A549 (cell line): ENCODE data around the gene SFRP4.

Source experiments
- CTCF ChIP-seq: fragments of >200 bp; sonication (Bioruptor Twin); formaldehyde crosslinking; IDR thresholded peaks from 3 replicates; pipeline ENCODE4 v1.5.1; 2016
- HDAC2 ChIP-seq: fragments of 200-600 bp; sonication (generic); IDR thresholded peaks from 2 replicates; pipeline ENCODE4 v1.6.1; 2016
- RAD21 ChIP-seq, 2 experiments: fragments of >200 bp in 1 of 2; sonication (Bioruptor Twin) in 1 of 2; formaldehyde crosslinking in 1 of 2; IDR thresholded peaks in 1 of 2; conservative IDR thresholded peaks in 1 of 2; 2 replicates in 1 of 2; 3 replicates in 1 of 2; pipeline ENCODE4 v1.6.1; 2012 to 2018; ENCODE audit warnings: inconsistent platforms in 1 of 2
- SREBF2 ChIP-seq: fragments of 450-650 bp; IDR thresholded peaks from 2 replicates; pipeline ENCODE4 v1.6.1; 2014; ENCODE audit warnings: mild to moderate bottlenecking, moderate library complexity

- TF ChIP-seq SREBF2 = no peak
- TF ChIP-seq RAD21 (conservative IDR thresholded peaks at IDR 0.05 in 1 of 2, IDR thresholded peaks at IDR 0.05 in 1 of 2) = no peak; a peak in 1 of 5 replicates
- TF ChIP-seq HDAC2 = no peak
- TF ChIP-seq CTCF = no peak
Observed at GRCh38 chr7:37901890-37902524, 14.6 kb downstream of the SFRP4 start.
